ENCODE data around the gene FAM117A. TPM values are rescaled to one million over a fixed set of nuclear protein-coding genes. Genes with fewer than 3 reads are reported as not detected.

FAM117A gene
- total RNA-seq, 1 experiment from 2014 or later, result 26.2 TPM

DNA sequence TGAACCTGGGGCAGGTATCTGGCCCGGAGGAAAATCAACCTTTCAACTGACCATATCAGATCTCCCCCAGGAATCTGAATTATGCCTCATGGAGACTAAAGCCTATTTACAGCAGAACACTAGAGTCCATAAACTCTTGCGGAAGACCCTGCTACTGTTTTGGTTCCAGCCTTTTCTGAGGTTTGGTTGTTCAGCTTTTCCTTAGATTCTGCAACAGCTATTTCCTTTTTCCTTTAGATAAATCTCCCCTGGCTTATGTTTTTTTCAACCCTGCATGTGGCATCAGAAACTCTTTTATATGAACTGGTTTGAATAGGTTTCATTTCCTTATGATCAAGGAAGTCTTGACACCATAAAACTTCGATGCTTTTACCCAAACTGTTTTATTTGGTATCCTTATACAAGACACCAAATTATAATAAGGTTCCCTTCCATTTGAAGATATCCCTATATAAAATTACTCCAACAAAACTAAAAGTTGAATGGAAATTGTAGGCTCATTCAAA, 99.2 kb downstream of the FAM117A start (continued):
- TF ChIP-seq ZNF121 (CRISPR knock-in tag; IDR thresholded peaks at IDR 0.05), result no peak
- TF ChIP-seq ELF4 (CRISPR knock-in tag; IDR thresholded peaks at IDR 0.05; ENCODE audit: low read depth), result no peak
- TF ChIP-seq, protein P1, sequence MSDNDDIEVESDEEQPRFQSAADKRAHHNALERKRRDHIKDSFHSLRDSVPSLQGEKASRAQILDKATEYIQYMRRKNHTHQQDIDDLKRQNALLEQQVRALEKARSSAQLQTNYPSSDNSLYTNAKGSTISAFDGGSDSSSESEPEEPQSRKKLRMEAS (CRISPR knock-in tag; IDR thresholded peaks at IDR 0.05), result no peak
- no peak for TF ChIP-seq RORB (CRISPR knock-in tag; IDR thresholded peaks at IDR 0.05)
- TF ChIP-seq ZNF138 (CRISPR knock-in tag; conservative IDR thresholded peaks at IDR 0.05), result no peak
- TF ChIP-seq SMAD4 (CRISPR knock-in tag; IDR thresholded peaks at IDR 0.05), result no peak
- TF ChIP-seq, protein P2, sequence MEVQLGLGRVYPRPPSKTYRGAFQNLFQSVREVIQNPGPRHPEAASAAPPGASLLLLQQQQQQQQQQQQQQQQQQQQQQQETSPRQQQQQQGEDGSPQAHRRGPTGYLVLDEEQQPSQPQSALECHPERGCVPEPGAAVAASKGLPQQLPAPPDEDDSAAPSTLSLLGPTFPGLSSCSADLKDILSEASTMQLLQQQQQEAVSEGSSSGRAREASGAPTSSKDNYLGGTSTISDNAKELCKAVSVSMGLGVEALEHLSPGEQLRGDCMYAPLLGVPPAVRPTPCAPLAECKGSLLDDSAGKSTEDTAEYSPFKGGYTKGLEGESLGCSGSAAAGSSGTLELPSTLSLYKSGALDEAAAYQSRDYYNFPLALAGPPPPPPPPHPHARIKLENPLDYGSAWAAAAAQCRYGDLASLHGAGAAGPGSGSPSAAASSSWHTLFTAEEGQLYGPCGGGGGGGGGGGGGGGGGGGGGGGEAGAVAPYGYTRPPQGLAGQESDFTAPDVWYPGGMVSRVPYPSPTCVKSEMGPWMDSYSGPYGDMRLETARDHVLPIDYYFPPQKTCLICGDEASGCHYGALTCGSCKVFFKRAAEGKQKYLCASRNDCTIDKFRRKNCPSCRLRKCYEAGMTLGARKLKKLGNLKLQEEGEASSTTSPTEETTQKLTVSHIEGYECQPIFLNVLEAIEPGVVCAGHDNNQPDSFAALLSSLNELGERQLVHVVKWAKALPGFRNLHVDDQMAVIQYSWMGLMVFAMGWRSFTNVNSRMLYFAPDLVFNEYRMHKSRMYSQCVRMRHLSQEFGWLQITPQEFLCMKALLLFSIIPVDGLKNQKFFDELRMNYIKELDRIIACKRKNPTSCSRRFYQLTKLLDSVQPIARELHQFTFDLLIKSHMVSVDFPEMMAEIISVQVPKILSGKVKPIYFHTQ (CRISPR knock-in tag; IDR thresholded peaks at IDR 0.05), result no peak

Other genes starting within 250 kb of the FAM117A start
- 2.3 to 3.4 TPM (median 2.4 TPM) in 3 replicates for gene NXPH3, start 188.3 kb downstream of the FAM117A start, total RNA-seq (2021)
- 19.2 to 32.4 TPM (median 22.4 TPM) in 3 replicates for gene SPOP, start 86.0 kb downstream of the FAM117A start, total RNA-seq (2021)
- gene SLC35B1, start 56.2 kb downstream of the FAM117A start, total RNA-seq (2021), result 43.7 to 55.9 TPM (median 45.0 TPM) in 3 replicates
- 165 to 199 TPM (median 171 TPM) in 3 replicates for gene KAT7, start 24.6 kb upstream of the FAM117A start, total RNA-seq (2021)
- not detected in 3 replicates for gene TAC4, start 83.9 kb upstream of the FAM117A start, total RNA-seq (2021)
- gene DLX4, start 205.1 kb upstream of the FAM117A start, total RNA-seq (2021), result 1.3 to 1.8 TPM (median 1.6 TPM) in 3 replicates
- gene DLX3, start 231.1 kb upstream of the FAM117A start, total RNA-seq (2021), result 0.44 to 0.78 TPM (median 0.74 TPM) in 3 replicates